Activated CD8-positive, alpha-beta memory T cell treated with anti-CD3 and anti-CD28 coated beads, Interleukin-2, amount 50 U/mL, for 48 hours (primary cell): Measurements from ENCODE around the gene PLCB4.

Source experiments
- DNase-seq: peaks from one replicate; pipeline ENCODE4 v3.0.0-alpha.2; 2020

Gene PLCB4

DNA sequence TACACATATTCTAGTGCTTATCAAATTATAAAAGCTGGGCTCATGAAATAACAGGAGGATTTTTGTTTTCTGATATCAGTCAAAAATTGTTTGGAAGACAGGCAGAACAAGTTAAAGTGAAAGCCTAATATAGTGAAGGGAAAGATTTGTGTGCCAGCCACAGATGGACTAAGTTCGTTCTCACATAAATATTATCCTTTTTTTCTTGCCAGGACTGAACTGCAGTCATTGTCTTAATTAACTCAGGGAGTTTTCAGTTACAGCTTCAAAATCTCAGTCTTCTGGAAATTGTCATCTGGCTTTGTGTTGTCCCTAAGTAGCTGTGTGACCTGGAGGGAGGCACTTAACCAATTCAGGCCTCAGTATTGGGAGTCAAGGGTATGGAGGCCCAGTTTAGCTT, 40.7 kb downstream of the PLCB4 start:
- no peak for DNase-seq

GRCh38 chr20:9110365-9110764, 41.5 kb downstream of the PLCB4 start:
- no peak for DNase-seq

DNA sequence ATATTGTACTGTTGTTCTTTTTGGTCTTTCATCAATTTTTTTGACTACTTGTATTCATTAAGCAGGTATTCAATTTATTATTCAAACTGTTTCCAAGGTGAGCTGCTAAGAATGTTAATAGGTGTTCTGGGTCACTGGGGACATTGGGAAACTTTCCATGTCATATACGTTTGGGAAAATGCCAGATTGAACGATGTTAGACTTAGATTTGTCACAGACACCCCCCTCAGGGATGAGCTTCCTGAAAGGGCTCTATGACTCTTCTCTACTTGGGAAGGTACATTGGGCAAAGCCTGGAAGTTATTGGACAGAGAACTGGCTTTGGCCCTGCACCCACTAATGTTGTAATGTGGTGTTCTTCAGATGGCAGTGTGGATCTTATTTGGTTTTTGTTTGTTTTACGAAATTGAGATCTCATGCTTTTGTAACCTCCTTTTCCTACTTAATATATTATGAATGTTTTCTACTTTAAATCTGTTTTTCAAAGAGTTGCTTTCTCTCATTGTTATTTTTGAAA, 42.1 kb downstream of the PLCB4 start:
- no peak for DNase-seq

GRCh38 chr20:9112541-9113515, 43.9 kb downstream of the PLCB4 start:
- DNase-seq = no peak

DNA sequence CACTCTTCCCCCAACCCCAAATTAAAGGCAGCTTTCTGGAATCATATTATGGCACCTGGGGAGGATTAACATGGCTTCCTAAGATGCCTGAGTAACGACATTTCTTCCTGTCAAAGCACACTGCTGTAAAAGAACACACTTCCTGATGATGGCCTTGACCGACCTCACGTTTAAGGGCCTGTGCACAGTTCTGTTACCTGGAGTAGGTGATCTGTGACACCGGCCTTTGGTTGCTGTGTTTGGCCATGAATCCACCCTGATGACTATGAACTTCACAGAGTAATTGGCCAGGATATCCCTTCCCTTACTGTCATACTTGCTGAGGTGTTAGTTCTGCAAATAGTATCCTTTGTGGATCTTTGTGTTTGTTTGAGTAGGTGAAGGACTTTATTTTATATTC, 45.8 kb downstream of the PLCB4 start:
- no peak for DNase-seq

- DNase-seq = no peak
Measured at GRCh38 chr20:9117548-9117947, 48.7 kb downstream of the PLCB4 start.

GRCh38 chr20:9119776-9120175, 50.9 kb downstream of the PLCB4 start:
- DNase-seq = no peak

GRCh38 chr20:9121211-9121610, 52.3 kb downstream of the PLCB4 start:
- no peak for DNase-seq

DNA sequence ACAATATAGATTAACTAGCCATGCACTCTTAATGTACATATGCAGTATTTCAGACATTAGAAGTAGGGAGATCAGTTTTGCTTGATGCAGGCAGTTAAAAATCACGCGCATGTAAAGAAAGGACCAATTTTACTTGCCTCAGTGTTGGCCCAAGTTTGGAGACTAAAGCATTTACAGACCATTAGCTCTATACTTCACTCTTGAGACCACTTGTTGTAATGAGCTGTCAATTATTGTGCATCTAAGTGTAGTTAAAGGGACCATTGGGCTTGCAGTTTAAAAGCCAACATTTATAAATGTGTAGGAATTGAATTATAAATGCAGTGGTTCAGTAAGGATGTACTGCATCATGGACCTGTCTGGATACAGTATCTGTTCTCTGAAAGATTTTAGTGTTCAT, 53.7 kb downstream of the PLCB4 start:
- no peak for DNase-seq

- no peak for DNase-seq
Measured at GRCh38 chr20:9126527-9126926, 57.6 kb downstream of the PLCB4 start.

- no peak for DNase-seq
Measured at GRCh38 chr20:9128568-9128967, 59.7 kb downstream of the PLCB4 start.

- no peak for DNase-seq
Measured at GRCh38 chr20:9129756-9130155, 60.9 kb downstream of the PLCB4 start.

- DNase-seq = no peak
Measured at GRCh38 chr20:9130521-9130920, 61.6 kb downstream of the PLCB4 start.

DNA sequence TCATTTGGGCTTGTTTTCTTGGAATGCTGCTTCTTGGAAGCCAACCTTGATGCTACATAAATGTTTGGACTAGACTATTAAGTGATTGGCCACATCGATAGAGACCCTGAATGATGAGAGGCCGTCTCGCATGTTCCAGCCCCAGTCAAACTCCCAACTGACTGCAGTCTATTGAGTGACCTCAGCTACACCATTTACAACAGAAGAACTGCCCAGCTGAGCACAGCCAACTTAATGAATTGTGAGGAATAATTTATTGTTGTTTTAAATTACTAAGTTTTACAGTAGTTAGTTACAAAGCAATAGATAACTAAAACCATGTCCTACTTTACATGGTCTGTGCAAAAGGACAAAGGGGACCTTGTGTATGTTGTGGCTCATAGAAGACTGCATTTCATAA, 63.0 kb downstream of the PLCB4 start:
- DNase-seq = no peak

- DNase-seq = no peak
Measured at GRCh38 chr20:9134346-9134745, 65.5 kb downstream of the PLCB4 start.

- no peak for DNase-seq
Measured at GRCh38 chr20:9136114-9136513, 67.2 kb downstream of the PLCB4 start.

GRCh38 chr20:9137001-9137400, 68.1 kb downstream of the PLCB4 start:
- DNase-seq = no peak

DNA sequence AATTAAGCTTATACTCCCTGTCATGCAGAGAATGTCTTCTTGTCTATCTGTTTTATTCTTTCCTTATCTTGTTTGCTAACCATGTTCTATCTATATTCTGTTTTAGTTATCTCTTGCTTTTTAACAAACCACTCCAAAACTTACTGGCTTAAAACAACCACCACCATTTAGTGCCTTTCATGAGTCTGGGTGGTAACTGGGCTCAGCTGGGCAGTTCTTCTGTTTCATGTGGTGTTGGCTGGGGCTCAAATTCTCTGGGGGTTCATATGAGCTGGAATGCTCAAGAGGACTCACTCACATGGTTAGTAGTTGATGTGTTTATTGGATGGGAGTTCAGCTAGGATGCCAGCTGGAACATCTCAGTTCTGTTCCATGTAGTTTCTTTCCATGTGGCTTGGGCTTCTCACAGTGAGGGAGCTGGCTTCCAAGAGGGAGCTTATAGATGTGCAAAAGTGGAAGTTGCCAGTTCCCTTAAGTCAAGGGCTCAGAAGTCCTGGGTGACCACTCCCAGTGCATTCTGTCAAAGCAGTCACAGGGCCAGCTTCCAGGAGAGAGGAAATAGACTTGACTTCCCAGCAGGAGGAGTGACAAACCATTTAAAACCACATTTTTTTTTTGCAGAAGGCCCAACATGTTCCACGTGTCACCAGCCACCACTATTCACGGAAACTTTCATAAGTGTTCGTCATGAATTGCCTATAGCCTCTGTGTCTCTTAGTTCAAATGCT, 70.4 kb downstream of the PLCB4 start:
- DNase-seq = no peak

- no peak for DNase-seq
Measured at GRCh38 chr20:9140162-9140760, 71.4 kb downstream of the PLCB4 start.

GRCh38 chr20:9141070-9141469, 72.2 kb downstream of the PLCB4 start:
- no peak for DNase-seq

- DNase-seq = no peak
Measured at GRCh38 chr20:9141921-9142320, 73.0 kb downstream of the PLCB4 start.

GRCh38 chr20:9142809-9143208, 73.9 kb downstream of the PLCB4 start:
- DNase-seq = no peak

DNA sequence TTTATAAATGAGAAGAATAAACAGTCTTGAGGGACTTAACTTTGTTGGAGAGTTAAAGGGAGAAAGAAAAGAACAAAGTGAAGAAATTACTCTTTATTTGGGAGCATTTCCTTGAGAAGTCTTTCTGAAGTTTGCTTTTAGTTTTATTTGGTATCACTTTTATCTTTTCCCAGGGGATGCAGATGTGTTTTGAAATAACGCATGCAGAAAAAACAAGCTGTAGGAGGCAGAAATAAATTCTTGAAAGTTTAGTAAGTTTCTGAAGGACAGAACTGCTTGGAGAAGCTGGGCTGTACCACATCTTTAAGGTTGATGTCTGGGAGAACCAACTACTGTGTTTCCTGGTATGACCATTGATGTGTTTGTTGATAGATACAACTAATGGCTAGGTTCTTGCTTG, 75.0 kb downstream of the PLCB4 start:
- DNase-seq = no peak

- no peak for DNase-seq
Measured at GRCh38 chr20:9144643-9145042, 75.8 kb downstream of the PLCB4 start.
